ENCODE data around the gene ACAT2.

DNA sequence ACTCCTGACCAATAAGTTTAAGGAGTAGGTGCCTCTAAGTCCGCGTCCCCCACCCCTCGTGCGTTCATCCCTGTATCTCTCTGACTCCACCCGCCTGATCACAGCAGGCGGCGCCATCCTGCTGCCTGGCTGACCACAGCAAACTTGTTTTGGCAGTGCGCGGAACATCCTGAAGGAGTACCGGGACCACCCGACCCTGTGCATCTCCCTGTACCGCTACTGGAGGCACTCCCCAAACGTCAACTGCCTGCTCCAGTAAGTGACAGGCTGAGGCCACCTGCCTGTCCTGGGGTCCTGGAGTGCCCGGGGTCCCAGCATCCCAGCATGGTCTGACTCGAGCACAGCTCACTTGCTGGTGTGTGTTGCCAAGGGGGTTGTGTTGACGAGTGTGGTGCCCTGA lies 57.3 kb downstream of the ACAT2 start:
- TF ChIP-seq, protein P1, sequence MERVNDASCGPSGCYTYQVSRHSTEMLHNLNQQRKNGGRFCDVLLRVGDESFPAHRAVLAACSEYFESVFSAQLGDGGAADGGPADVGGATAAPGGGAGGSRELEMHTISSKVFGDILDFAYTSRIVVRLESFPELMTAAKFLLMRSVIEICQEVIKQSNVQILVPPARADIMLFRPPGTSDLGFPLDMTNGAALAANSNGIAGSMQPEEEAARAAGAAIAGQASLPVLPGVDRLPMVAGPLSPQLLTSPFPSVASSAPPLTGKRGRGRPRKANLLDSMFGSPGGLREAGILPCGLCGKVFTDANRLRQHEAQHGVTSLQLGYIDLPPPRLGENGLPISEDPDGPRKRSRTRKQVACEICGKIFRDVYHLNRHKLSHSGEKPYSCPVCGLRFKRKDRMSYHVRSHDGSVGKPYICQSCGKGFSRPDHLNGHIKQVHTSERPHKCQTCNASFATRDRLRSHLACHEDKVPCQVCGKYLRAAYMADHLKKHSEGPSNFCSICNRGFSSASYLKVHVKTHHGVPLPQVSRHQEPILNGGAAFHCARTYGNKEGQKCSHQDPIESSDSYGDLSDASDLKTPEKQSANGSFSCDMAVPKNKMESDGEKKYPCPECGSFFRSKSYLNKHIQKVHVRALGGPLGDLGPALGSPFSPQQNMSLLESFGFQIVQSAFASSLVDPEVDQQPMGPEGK (CRISPR knock-in tag; IDR thresholded peaks at IDR 0.05; ENCODE audit: borderline replicate concordance) = no peak
- TF ChIP-seq PPARA (CRISPR knock-in tag; IDR thresholded peaks at IDR 0.05; ENCODE audit: borderline replicate concordance) = no peak
